Measurements from ENCODE around the gene IDS.
"Not testable (repeated sequence)": the region's sequence is repeated elsewhere in the genome, so short reads cannot be mapped to it uniquely, and the experiment has no call there.

DNA sequence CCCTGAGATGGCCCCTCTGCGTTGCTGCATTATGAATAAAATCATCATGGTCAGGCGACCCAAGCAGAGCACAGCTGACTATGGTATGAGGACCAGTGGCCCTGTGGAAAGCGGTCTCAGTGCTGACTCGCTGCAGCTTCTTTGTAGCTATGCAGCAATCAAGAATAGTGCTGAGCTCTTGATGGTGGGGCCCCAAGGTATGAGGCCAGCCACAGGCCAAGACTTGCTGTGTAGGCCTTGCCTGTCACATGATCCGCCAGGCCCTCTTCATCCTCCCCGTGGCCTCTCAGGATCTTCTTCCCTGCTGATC lies 46.8 kb upstream of the IDS start:
- not testable (repeated sequence) for TF ChIP-seq REST (IDR thresholded peaks at IDR 0.05; ENCODE audit: insufficient replicate concordance, low read depth); CTCF (IDR thresholded peaks at IDR 0.05; ENCODE audit: insufficient read depth, low read length); POLR2AphosphoS5 (IDR thresholded peaks at IDR 0.05; ENCODE audit: low read depth)

Data from HL-60 (cell line).